T-helper 1 cell (primary cell): ENCODE measurements around the gene PREX1.

Experiments used
- DNase-seq, 5 donors: peaks; one replicate each; pipeline ENCODE4 v3.0.0-alpha.2; 2012 to 2020

PREX1 gene

GRCh38 chr20:48631114-48632016 lies 196.4 kb downstream of the PREX1 start:
- DNase-seq = no peak

GRCh38 chr20:48630342-48631075 lies 197.3 kb downstream of the PREX1 start:
- DNase-seq = no peak

GRCh38 chr20:48629960-48630315 lies 197.9 kb downstream of the PREX1 start:
- DNase-seq = no peak

- no peak for DNase-seq
Observed at GRCh38 chr20:48629069-48629959, 198.5 kb downstream of the PREX1 start.

- no peak for DNase-seq
Observed at GRCh38 chr20:48627737-48628128, 200.1 kb downstream of the PREX1 start.

- DNase-seq = no peak
Observed at GRCh38 chr20:48626938-48627736, 200.7 kb downstream of the PREX1 start.

GRCh38 chr20:48626226-48626937 lies 201.4 kb downstream of the PREX1 start:
- no peak for DNase-seq

- no peak for DNase-seq
Observed at GRCh38 chr20:48625136-48625900, 202.5 kb downstream of the PREX1 start.

- DNase-seq = no peak
Observed at GRCh38 chr20:48624315-48625020, 203.3 kb downstream of the PREX1 start.

GRCh38 chr20:48623906-48624265 lies 203.9 kb downstream of the PREX1 start:
- DNase-seq = no peak

GRCh38 chr20:48623176-48623905 lies 204.5 kb downstream of the PREX1 start:
- no peak for DNase-seq

GRCh38 chr20:48622421-48622820 lies 205.4 kb downstream of the PREX1 start:
- no peak for DNase-seq

- no peak for DNase-seq
Observed at GRCh38 chr20:48621376-48622078, 206.3 kb downstream of the PREX1 start.

GRCh38 chr20:48620507-48621375 lies 207.1 kb downstream of the PREX1 start:
- peak; percentile 42 to 64 (median 58) for DNase-seq

- DNase-seq = no peak
Observed at GRCh38 chr20:48620154-48620506, 207.7 kb downstream of the PREX1 start.

GRCh38 chr20:48619126-48620101 lies 208.4 kb downstream of the PREX1 start:
- no peak for DNase-seq
